ENCODE measurements around the gene ATP9B.
"Not testable (repeated sequence)": the region's sequence is repeated elsewhere in the genome, so short reads cannot be mapped to it uniquely, and the experiment has no call there.

ATP9B gene

GRCh38 chr18:79274823-79275222, 205.6 kb downstream of the ATP9B start:
- TF ChIP-seq JUND (IDR thresholded peaks at IDR 0.05; ENCODE audit: low read depth): no peak
- in situ Hi-C loops (cut with HindIII; ENCODE audit: low pct_unique_long_range_greater_than_20kb, low sequenced_read_pairs): no loop called here
- DNase-seq (ENCODE audit: low read depth in 1 of 2, low spot score in 1 of 2): no peak

GRCh38 chr18:79275461-79275860, 206.3 kb downstream of the ATP9B start:
- no peak for TF ChIP-seq JUND (IDR thresholded peaks at IDR 0.05; ENCODE audit: low read depth)
- no peak for DNase-seq (ENCODE audit: low read depth in 1 of 2, low spot score in 1 of 2)
- in situ Hi-C loops (cut with HindIII; ENCODE audit: low pct_unique_long_range_greater_than_20kb, low sequenced_read_pairs): no loop called here

- no peak for TF ChIP-seq JUND (IDR thresholded peaks at IDR 0.05; ENCODE audit: low read depth)
- in situ Hi-C loops (cut with HindIII; ENCODE audit: low pct_unique_long_range_greater_than_20kb, low sequenced_read_pairs): no loop called here
- DNase-seq (ENCODE audit: low read depth in 1 of 2, low spot score in 1 of 2): no peak
Observed at GRCh38 chr18:79275992-79276391, 206.8 kb downstream of the ATP9B start.

GRCh38 chr18:79278896-79279295, 209.7 kb downstream of the ATP9B start:
- in situ Hi-C loops (cut with HindIII; ENCODE audit: low pct_unique_long_range_greater_than_20kb, low sequenced_read_pairs): no loop called here
- TF ChIP-seq JUND (IDR thresholded peaks at IDR 0.05; ENCODE audit: low read depth): no peak
- no peak for DNase-seq (ENCODE audit: low read depth in 1 of 2, low spot score in 1 of 2)

GRCh38 chr18:79283131-79283810, 214.1 kb downstream of the ATP9B start:
- in situ Hi-C loops (cut with HindIII; ENCODE audit: low pct_unique_long_range_greater_than_20kb, low sequenced_read_pairs): no loop called here
- no peak for TF ChIP-seq JUND (IDR thresholded peaks at IDR 0.05; ENCODE audit: low read depth)
- no peak for DNase-seq (ENCODE audit: low read depth in 1 of 2, low spot score in 1 of 2)

DNA sequence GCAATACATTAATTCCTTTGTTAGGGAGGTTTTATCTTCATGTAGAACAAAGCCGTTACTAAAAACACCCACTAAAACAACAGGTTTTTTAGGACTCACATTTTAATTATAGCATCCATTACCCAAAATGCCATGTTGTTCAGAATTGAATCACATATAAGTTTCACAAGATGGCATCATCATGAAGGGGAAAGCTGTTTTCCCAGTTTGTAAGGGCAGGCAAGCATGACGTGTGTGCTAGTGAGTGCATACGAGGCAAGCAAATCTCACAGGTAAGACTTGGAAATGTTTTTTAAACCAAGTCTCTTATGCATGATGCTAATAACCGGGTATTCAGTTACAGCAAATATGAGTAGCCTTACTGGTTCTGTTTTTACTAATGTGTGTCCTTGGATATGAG, 214.7 kb downstream of the ATP9B start:
- no peak for DNase-seq (ENCODE audit: low read depth in 1 of 2, low spot score in 1 of 2)
- TF ChIP-seq JUND (IDR thresholded peaks at IDR 0.05; ENCODE audit: low read depth): no peak
- in situ Hi-C loops (cut with HindIII; ENCODE audit: low pct_unique_long_range_greater_than_20kb, low sequenced_read_pairs): no loop called here

GRCh38 chr18:79285191-79285590, 216.0 kb downstream of the ATP9B start:
- DNase-seq (ENCODE audit: low read depth in 1 of 2, low spot score in 1 of 2); in situ Hi-C loops (cut with HindIII; ENCODE audit: low pct_unique_long_range_greater_than_20kb, low sequenced_read_pairs): not testable (repeated sequence)

- DNase-seq (ENCODE audit: low read depth in 1 of 2, low spot score in 1 of 2); in situ Hi-C loops (cut with HindIII; ENCODE audit: low pct_unique_long_range_greater_than_20kb, low sequenced_read_pairs): not testable (repeated sequence)
Observed at GRCh38 chr18:79290409-79290808, 221.2 kb downstream of the ATP9B start.

DNA sequence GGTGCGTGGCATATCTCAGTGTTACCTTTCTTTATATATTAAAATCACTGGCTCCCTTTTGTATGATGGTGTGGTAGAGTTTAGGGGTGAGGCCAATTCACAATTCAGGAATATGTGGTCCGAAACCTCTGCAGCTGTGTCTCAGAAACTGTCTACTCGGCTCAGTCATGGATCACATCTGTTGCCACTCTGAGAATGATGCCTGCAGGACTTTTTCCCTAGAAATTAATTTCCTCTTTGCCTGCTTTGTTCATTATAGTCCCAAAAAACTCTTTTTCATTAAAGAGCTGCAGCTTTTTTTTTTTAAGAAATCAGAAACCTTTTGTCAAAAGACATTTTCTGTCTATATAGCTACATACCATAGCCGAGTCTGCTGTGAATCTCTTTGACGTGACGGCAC, 221.7 kb downstream of the ATP9B start:
- in situ Hi-C loops (cut with HindIII; ENCODE audit: low pct_unique_long_range_greater_than_20kb, low sequenced_read_pairs): no loop called here
- DNase-seq (ENCODE audit: low read depth in 1 of 2, low spot score in 1 of 2): no peak
- no peak for TF ChIP-seq JUND (IDR thresholded peaks at IDR 0.05; ENCODE audit: low read depth)

- no peak for DNase-seq (ENCODE audit: low read depth in 1 of 2, low spot score in 1 of 2)
- in situ Hi-C loops (cut with HindIII; ENCODE audit: low pct_unique_long_range_greater_than_20kb, low sequenced_read_pairs): no loop called here
- no peak for TF ChIP-seq JUND (IDR thresholded peaks at IDR 0.05; ENCODE audit: low read depth)
Observed at GRCh38 chr18:79294235-79294634, 225.0 kb downstream of the ATP9B start.

- no peak for TF ChIP-seq JUND (IDR thresholded peaks at IDR 0.05; ENCODE audit: low read depth)
- DNase-seq (ENCODE audit: low read depth in 1 of 2, low spot score in 1 of 2): no peak
- in situ Hi-C loops (cut with HindIII; ENCODE audit: low pct_unique_long_range_greater_than_20kb, low sequenced_read_pairs): no loop called here
Observed at GRCh38 chr18:79299272-79299671, 230.1 kb downstream of the ATP9B start.

DNA sequence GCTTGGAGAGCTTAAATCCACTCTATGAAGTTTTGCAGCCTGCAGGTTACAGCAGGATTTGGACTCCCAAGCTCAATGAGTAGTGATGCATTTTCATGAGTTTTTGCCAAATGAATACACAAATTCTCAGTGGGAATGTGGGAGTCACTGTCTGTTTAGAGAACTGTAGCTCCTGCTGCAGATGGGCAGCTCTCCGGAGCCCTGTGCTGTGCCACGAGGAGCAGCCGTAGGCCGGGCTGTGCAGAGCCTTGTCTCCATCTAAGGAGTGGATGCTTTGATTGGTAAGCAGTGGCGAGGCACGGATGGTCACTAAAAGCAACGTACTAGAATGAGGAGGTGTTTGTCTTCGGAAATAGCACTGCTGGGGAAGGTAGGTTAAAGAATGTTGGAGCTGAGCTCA, 230.5 kb downstream of the ATP9B start:
- TF ChIP-seq JUND (IDR thresholded peaks at IDR 0.05; ENCODE audit: low read depth): no peak
- in situ Hi-C loops (cut with HindIII; ENCODE audit: low pct_unique_long_range_greater_than_20kb, low sequenced_read_pairs): no loop called here
- DNase-seq (ENCODE audit: low read depth in 1 of 2, low spot score in 1 of 2): no peak

GRCh38 chr18:79300413-79300812, 231.2 kb downstream of the ATP9B start:
- no peak for TF ChIP-seq JUND (IDR thresholded peaks at IDR 0.05; ENCODE audit: low read depth)
- DNase-seq (ENCODE audit: low read depth in 1 of 2, low spot score in 1 of 2): no peak
- in situ Hi-C loops (cut with HindIII; ENCODE audit: low pct_unique_long_range_greater_than_20kb, low sequenced_read_pairs): no loop called here

DNA sequence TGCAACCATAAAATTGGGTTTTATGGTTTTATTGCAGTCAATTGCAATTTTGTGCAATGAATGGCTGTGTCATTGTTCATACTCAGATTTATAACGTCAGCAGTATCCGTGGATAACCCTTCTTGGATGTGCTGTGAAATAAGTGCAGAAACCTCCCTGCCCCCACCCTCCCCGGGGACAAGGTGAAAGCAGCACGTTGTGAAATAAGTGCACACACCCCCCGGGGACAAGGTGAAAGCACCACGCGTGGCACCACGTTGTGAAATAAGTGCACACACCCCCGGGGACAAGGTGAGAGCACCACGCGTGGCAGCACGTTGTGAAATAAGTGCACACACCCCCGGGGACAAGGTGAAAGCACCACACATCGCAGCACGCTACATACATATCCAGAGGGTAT, 232.9 kb downstream of the ATP9B start:
- DNase-seq (ENCODE audit: low read depth in 1 of 2, low spot score in 1 of 2): peak in 1 of 2 experiments; percentile 52
- in situ Hi-C loops (cut with HindIII; ENCODE audit: low pct_unique_long_range_greater_than_20kb, low sequenced_read_pairs): no loop called here
- TF ChIP-seq JUND (IDR thresholded peaks at IDR 0.05; ENCODE audit: low read depth): no peak

All from T47D (cell line).